Testis (tissue), 5 donors: ENCODE results near the gene DBN1. TPM values are rescaled to one million over a fixed set of nuclear protein-coding genes. Genes with fewer than 3 reads are reported as not detected.

Source experiments
- DNase-seq: peaks from one replicate; pipeline ENCODE4 v3.0.0-alpha.2; 2019
- H3K27ac ChIP-seq, 2 donors: fragments of 200-600 bp; sonication (generic); one replicate each; pipeline ENCODE4 v1.5.1; 2019
- H3K27me3 ChIP-seq: fragments of 200-600 bp; sonication (generic); one replicate; pipeline ENCODE4 v1.5.1; 2019
- H3K36me3 ChIP-seq: fragments of 200-600 bp; sonication (generic); one replicate; pipeline ENCODE4 v1.5.1; 2017; ENCODE audit warnings: low read depth; ENCODE audit errors: missing control alignments
- H3K4me1 ChIP-seq: fragments of 200-600 bp; sonication (generic); one replicate; pipeline ENCODE4 v1.5.1; 2019
- H3K4me3 ChIP-seq, 2 donors: fragments of 200-600 bp; sonication (generic); one replicate each; pipeline ENCODE4 v1.5.1; 2017 to 2019
- H3K9me3 ChIP-seq: fragments of 200-600 bp; sonication (generic); one replicate; pipeline ENCODE4 v1.5.1; 2017
- CTCF ChIP-seq, 3 experiments: fragments of 450-650 bp in 2 of 3; fragments of 200-600 bp in 1 of 3; sonication (generic) in 1 of 3; IDR thresholded peaks; one replicate each; pipeline ENCODE4 v1.5.1; 2016 to 2019; ENCODE audit warnings: antibody characterized with exemption in 3 of 3, mild to moderate bottlenecking in 2 of 3, moderate library complexity in 1 of 3
- POLR2A ChIP-seq: fragments of 450-650 bp; IDR thresholded peaks from one replicate; pipeline ENCODE4 v1.6.1; 2017; ENCODE audit warnings: antibody characterized with exemption, mild to moderate bottlenecking, moderate library complexity
- WGBS, 2 donors: methylation state at CpG; one replicate each; pipeline ENCODE4 v1.1.5; 2018; 5-methylcytosine and 5-hydroxymethylcytosine counted together
- intact Hi-C: fragments of 100-400 bp; cut with DNase I; formaldehyde crosslinking; loops from one replicate; pipeline ENCODE4 v1.15.1; 2023; ENCODE audit warnings: low total_unique reads
- long read RNA-seq, 2 donors: transcript quantifications; one replicate each; lab custom pipeline, GENCODE V29; 2026
- polyA plus RNA-seq: library from polyadenylated mRNA; stranded (reverse); fragments of 350-450 nt; fragmentation: Illumina TruSeq; extraction: RNeasy Lipid Tissue Mini Kit (QIAGEN cat#74804); gene quantifications from one replicate; pipeline ENCODE4 v1.2.3, GENCODE V29; 2014; ENCODE audit warnings: low read depth, low replicate concordance; ENCODE audit not compliant: insufficient read depth
- total RNA-seq, 2 donors: library from RNA; depleted of rRNA; stranded (reverse); fragments of >200 nt; gene quantifications; one replicate each; pipeline ENCODE4 v1.2.3, GENCODE V29; 2016

Gene DBN1
- total RNA-seq, result 10 to 100 TPM; 69.6 to 83.1 TPM
- 50.5 TPM for polyA plus RNA-seq
- long read RNA-seq, donor 1, transcript DBN1-202 (14 exons, 2,995 nt), result major isoform, 11 of 33 reads
- long read RNA-seq, donor 1, partial matches to known transcripts, result 21 of 33 reads
- long read RNA-seq, donor 1, other reads (novel, unspliced or antisense), result 0 of 33 reads
- long read RNA-seq, donor 2, transcript DBN1-202 (14 exons, 2,995 nt), result major isoform, 17 of 23 reads
- long read RNA-seq, donor 2, partial matches to known transcripts, result 6 of 23 reads
- long read RNA-seq, donor 2, other reads (novel, unspliced or antisense), result 0 of 23 reads

GRCh38 chr5:177473443-177474001, at the start of gene DBN1:
DBN1 (minus strand) TSS chr5:177473634; CDS start chr5:177473521, 113 bp downstream.
- H3K36me3 ChIP-seq, result no peaks in the 10 kb centered on the region
- no peaks in the 10 kb centered on the region for H3K9me3 ChIP-seq
- peak within 1 kb of the TSS; percentile 71 to 72 for H3K4me3 ChIP-seq
- H3K4me1 ChIP-seq, result peaks cover 33% of the 10 kb centered on the region
- TF ChIP-seq CTCF (IDR thresholded peaks at IDR 0.05), result no peak
- TF ChIP-seq POLR2A, result no peak
- H3K27ac ChIP-seq, result peak within 1 kb of the TSS; percentile 73 to 82
- H3K27me3 ChIP-seq, result no peaks in the 10 kb centered on the region
- intact Hi-C loops, result no loop called here
- 1 to 7% methylated on average over 7 to 42 of the region's 69 CpGs for WGBS, 2 donors
- peak; percentile 53 for DNase-seq

GRCh38 chr5:177520916-177521513, 47.6 kb upstream of the DBN1 start:
- H3K36me3 ChIP-seq, result no peaks in the 10 kb centered on the region
- WGBS, 2 donors, result 88% methylated on average over 2 of the region's 2 CpGs
- intact Hi-C loops, result no loop called here
- DNase-seq, result no peak
- peaks cover 13% of the 10 kb centered on the region for H3K4me1 ChIP-seq
- TF ChIP-seq CTCF (IDR thresholded peaks at IDR 0.05) (no peak), POLR2A (no peak)
- no peak overlapping the region for H3K4me3 ChIP-seq
- H3K27me3 ChIP-seq, result no peaks in the 10 kb centered on the region
- no peak overlapping the region for H3K27ac ChIP-seq
- no peaks in the 10 kb centered on the region for H3K9me3 ChIP-seq

GRCh38 chr5:177520271-177520670, 46.8 kb upstream of the DBN1 start:
- H3K4me1 ChIP-seq, result peaks cover 17% of the 10 kb centered on the region
- H3K27ac ChIP-seq, result no peak overlapping the region
- H3K9me3 ChIP-seq, result no peaks in the 10 kb centered on the region
- WGBS, 2 donors, result 87 to 97% methylated on average over 3 of the region's 3 CpGs
- intact Hi-C loops, result no loop called here
- no peaks in the 10 kb centered on the region for H3K36me3 ChIP-seq
- TF ChIP-seq POLR2A (no peak), CTCF (IDR thresholded peaks at IDR 0.05) (no peak)
- no peak overlapping the region for H3K4me3 ChIP-seq
- H3K27me3 ChIP-seq, result no peaks in the 10 kb centered on the region
- no peak for DNase-seq

GRCh38 chr5:177519463-177520235, 46.2 kb upstream of the DBN1 start:
- no peak overlapping the region for H3K27ac ChIP-seq
- H3K9me3 ChIP-seq, result no peaks in the 10 kb centered on the region
- H3K4me3 ChIP-seq, result no peak overlapping the region
- H3K27me3 ChIP-seq, result no peaks in the 10 kb centered on the region
- peaks cover 17% of the 10 kb centered on the region for H3K4me1 ChIP-seq
- no peaks in the 10 kb centered on the region for H3K36me3 ChIP-seq
- intact Hi-C loops, result no loop called here
- no peak for DNase-seq
- WGBS, 2 donors, result 76 to 80% methylated on average over 13 of the region's 13 CpGs
- TF ChIP-seq POLR2A, result no peak
- no peak for TF ChIP-seq CTCF (IDR thresholded peaks at IDR 0.05)
